ENCODE results near the gene CGB3.
"Not testable (repeated sequence)": the region's sequence is repeated elsewhere in the genome, so short reads cannot be mapped to it uniquely, and the experiment has no call there.

DNA sequence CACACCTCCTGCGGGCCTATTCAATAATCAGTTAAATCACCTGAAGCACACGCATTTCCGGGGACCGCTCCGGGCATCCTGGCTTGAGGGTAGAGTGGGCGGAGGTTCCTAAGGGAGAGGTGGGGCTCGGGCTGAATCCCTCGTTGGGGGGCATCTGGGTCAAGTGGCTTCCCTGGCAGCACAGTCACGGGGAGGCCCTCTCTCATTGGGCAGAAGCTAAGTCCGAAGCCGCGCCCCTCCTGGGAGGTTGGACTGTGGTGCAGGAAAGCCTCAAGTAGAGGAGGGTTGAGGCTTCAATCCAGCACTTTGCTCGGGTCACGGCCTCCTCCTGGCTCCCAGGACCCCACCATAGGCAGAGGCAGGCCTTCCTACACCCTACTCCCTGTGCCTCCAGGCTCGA, 19.4 kb upstream of the CGB3 start, which contains the start of gene CGB5:
- TF ChIP-seq, protein P1, sequence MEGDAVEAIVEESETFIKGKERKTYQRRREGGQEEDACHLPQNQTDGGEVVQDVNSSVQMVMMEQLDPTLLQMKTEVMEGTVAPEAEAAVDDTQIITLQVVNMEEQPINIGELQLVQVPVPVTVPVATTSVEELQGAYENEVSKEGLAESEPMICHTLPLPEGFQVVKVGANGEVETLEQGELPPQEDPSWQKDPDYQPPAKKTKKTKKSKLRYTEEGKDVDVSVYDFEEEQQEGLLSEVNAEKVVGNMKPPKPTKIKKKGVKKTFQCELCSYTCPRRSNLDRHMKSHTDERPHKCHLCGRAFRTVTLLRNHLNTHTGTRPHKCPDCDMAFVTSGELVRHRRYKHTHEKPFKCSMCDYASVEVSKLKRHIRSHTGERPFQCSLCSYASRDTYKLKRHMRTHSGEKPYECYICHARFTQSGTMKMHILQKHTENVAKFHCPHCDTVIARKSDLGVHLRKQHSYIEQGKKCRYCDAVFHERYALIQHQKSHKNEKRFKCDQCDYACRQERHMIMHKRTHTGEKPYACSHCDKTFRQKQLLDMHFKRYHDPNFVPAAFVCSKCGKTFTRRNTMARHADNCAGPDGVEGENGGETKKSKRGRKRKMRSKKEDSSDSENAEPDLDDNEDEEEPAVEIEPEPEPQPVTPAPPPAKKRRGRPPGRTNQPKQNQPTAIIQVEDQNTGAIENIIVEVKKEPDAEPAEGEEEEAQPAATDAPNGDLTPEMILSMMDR (IDR thresholded peaks at IDR 0.05; ENCODE audit: insufficient read depth, low read length) = not testable (repeated sequence)
- not testable (repeated sequence) for TF ChIP-seq POLR2AphosphoS5 (IDR thresholded peaks at IDR 0.05; ENCODE audit: low read depth)
